Liver (tissue), 9 donors: ENCODE results near the gene PALD1. TPM values are rescaled to one million over a fixed set of nuclear protein-coding genes. Genes with fewer than 3 reads are reported as not detected.

ENCODE experiments used
- DNase-seq: peaks from one replicate; pipeline ENCODE4 v3.0.0-alpha.2; 2017; ENCODE audit warnings: low spot score
- H3K27ac ChIP-seq, 2 donors: one replicate each; pipeline ENCODE4 v1.7.0; 2013; ENCODE audit warnings: inconsistent platforms in 2 of 2, low read length in 2 of 2, control low read depth in 1 of 2, low read depth in 1 of 2, mild to moderate bottlenecking in 1 of 2
- H3K27me3 ChIP-seq, 4 donors: one replicate each; pipeline versions ENCODE4 v1.6.1 to v1.7.0; 2013; ENCODE audit warnings: low read length in 3 of 4, inconsistent platforms in 1 of 4, mild to moderate bottlenecking in 1 of 4, moderate library complexity in 1 of 4; ENCODE audit not compliant: control insufficient read depth in 4 of 4, insufficient read depth in 4 of 4
- H3K36me3 ChIP-seq, 4 donors: one replicate each; pipeline versions ENCODE4 v1.6.1 to v1.7.0; 2013; ENCODE audit warnings: low read length in 3 of 4, mild to moderate bottlenecking in 3 of 4, low read depth in 1 of 4, moderate library complexity in 1 of 4; ENCODE audit not compliant: control insufficient read depth in 4 of 4, insufficient read depth in 3 of 4
- H3K4me1 ChIP-seq, 4 donors: one replicate each; pipeline versions ENCODE4 v1.6.1 to v1.7.0; 2013; ENCODE audit warnings: low read length in 3 of 4, mild to moderate bottlenecking in 3 of 4, moderate library complexity in 1 of 4; ENCODE audit not compliant: control insufficient read depth in 4 of 4, insufficient read depth in 4 of 4
- H3K4me3 ChIP-seq, 3 donors: one replicate each; pipeline versions ENCODE4 v1.6.1 to v1.7.0; 2013; ENCODE audit warnings: low read length in 3 of 3, control low read depth in 1 of 3, low read depth in 1 of 3, mild to moderate bottlenecking in 1 of 3
- H3K9ac ChIP-seq, 2 donors: one replicate each; pipeline ENCODE4 v1.7.0; 2013; ENCODE audit warnings: low read length in 2 of 2, mild to moderate bottlenecking in 2 of 2, moderate library complexity in 2 of 2, control low read depth in 1 of 2, low read depth in 1 of 2
- H3K9me3 ChIP-seq, 4 donors: one replicate each; pipeline versions ENCODE4 v1.6.1 to v1.7.0; 2013; ENCODE audit warnings: low read length in 3 of 4; ENCODE audit not compliant: control insufficient read depth in 4 of 4
- EGR1 ChIP-seq, 2 donors: IDR thresholded peaks; 2 replicates each; pipeline ENCODE4 v1.6.1; 2016 to 2018; ENCODE audit warnings: antibody characterized with exemption in 2 of 2, low read depth in 2 of 2
- FOXA1 ChIP-seq: IDR thresholded peaks from 2 replicates; pipeline ENCODE4 v1.6.1; 2016; ENCODE audit warnings: antibody characterized with exemption
- FOXA2 ChIP-seq: IDR thresholded peaks from 2 replicates; pipeline ENCODE4 v1.6.1; 2016; ENCODE audit warnings: antibody characterized with exemption
- GABPA ChIP-seq, 2 donors: IDR thresholded peaks in 1 of 2; conservative IDR thresholded peaks in 1 of 2; 2 replicates each; pipeline ENCODE4 v1.6.1; 2016; ENCODE audit warnings: antibody characterized with exemption in 2 of 2, mild to moderate bottlenecking in 1 of 2, moderate library complexity in 1 of 2
- HNF4A ChIP-seq, 2 donors: conservative IDR thresholded peaks; 2 replicates each; pipeline ENCODE4 v1.6.1; 2016; ENCODE audit warnings: antibody characterized with exemption in 2 of 2, mild to moderate bottlenecking in 2 of 2
- HNF4G ChIP-seq: IDR thresholded peaks from 2 replicates; pipeline ENCODE4 v1.6.1; 2016; ENCODE audit warnings: antibody characterized with exemption
- JUND ChIP-seq, 2 donors: IDR thresholded peaks; 2 replicates each; pipeline ENCODE4 v1.6.1; 2016; ENCODE audit warnings: antibody characterized with exemption in 2 of 2
- NR2F2 ChIP-seq: IDR thresholded peaks from 2 replicates; pipeline ENCODE4 v1.6.1; 2016; ENCODE audit warnings: antibody characterized with exemption
- RAD21 ChIP-seq, 2 donors: IDR thresholded peaks; 2 replicates each; pipeline ENCODE4 v1.6.1; 2016; ENCODE audit warnings: antibody characterized with exemption in 2 of 2, mild to moderate bottlenecking in 2 of 2
- RXRA ChIP-seq, 2 donors: IDR thresholded peaks; 2 replicates each; pipeline ENCODE4 v1.6.1; 2017 to 2018; ENCODE audit warnings: antibody characterized with exemption in 2 of 2, mild to moderate bottlenecking in 1 of 2
- SP1 ChIP-seq: IDR thresholded peaks from 2 replicates; pipeline ENCODE4 v1.6.1; 2018; ENCODE audit warnings: antibody characterized with exemption, mild to moderate bottlenecking
- TAF1 ChIP-seq: conservative IDR thresholded peaks from 2 replicates; pipeline ENCODE4 v1.6.1; 2016; ENCODE audit warnings: antibody characterized with exemption, mild to moderate bottlenecking
- YY1 ChIP-seq: IDR thresholded peaks from 2 replicates; pipeline ENCODE4 v1.6.1; 2016; ENCODE audit warnings: antibody characterized with exemption, mild to moderate bottlenecking
- WGBS: extraction: QIAGEN DNeasy Blood & Tissue Kit; methylation state at CpG from one replicate; pipeline ENCODE4 v1.1.7; 2013; 5-methylcytosine and 5-hydroxymethylcytosine counted together
- polyA plus RNA-seq, 2 donors: library from polyadenylated mRNA; stranded (reverse) in 1 of 2; unstranded in 1 of 2; fragments of 200-250 nt in 1 of 2; fragments of >200 nt in 1 of 2; fragmentation: Nextera tagmentation in 1 of 2; extraction: Ambion mirVana in 1 of 2; gene quantifications; one replicate each; pipeline versions ENCODE4 v1.2.1 to v1.2.3, GENCODE V29; 2013 to 2015
- total RNA-seq, 2 donors: library from RNA; depleted of rRNA; stranded (reverse); fragments of >200 nt; gene quantifications; one replicate each; pipeline ENCODE4 v1.2.3, GENCODE V29; 2014
- TF ChIP-seq, protein P1 (sequence below): IDR thresholded peaks from 2 replicates; pipeline ENCODE4 v1.6.1; 2016; ENCODE audit warnings: antibody characterized with exemption
- TF ChIP-seq, protein P2 (sequence below): IDR thresholded peaks from 2 replicates; pipeline ENCODE4 v1.6.1; 2016; ENCODE audit warnings: antibody characterized with exemption
- TF ChIP-seq, protein P3 (sequence below): IDR thresholded peaks from 2 replicates; pipeline ENCODE4 v1.6.1; 2016; ENCODE audit warnings: antibody characterized with exemption, mild to moderate bottlenecking
- TF ChIP-seq, protein P4 (sequence below): IDR thresholded peaks from 2 replicates; pipeline ENCODE4 v1.6.1; 2016; ENCODE audit warnings: antibody characterized with exemption
- TF ChIP-seq, protein P5 (sequence below): fragments of 150-350 bp; IDR thresholded peaks from 2 replicates; pipeline ENCODE4 v1.5.1; 2017; ENCODE audit warnings: improper control_type of control experiment, low read depth, low read length; ENCODE audit not compliant: missing input control
- donor health status: healthy.
- donor health status: healthy.
- donor health status: healthy.
- donor health status: healthy.
- donor health status: healthy.

The PALD1 gene
- total and polyA plus RNA-seq, 4 donors = 0.72 to 4.2 (median 1.4) TPM

DNA sequence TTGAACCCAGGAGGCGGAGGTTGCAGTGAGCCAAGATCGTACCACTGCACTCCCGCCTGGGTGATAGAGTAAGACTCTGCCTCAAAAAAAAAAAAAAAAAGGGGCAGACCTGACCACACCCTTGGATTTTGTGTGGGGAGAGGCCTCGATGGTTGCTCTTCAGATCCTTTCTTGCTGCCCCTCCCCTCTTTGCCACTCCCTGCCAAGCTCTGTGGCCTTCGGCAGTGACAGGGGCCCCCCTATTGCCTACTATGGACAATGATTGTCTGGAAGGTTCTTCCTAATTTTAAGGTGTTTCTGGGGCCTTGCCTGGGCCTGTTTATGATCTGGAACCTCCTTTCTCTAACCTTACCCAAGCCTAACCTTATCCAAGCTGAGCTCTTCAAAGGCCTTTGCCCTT, 123.2 kb downstream of the PALD1 start:
- 91% methylated on average over 5 of the region's 5 CpGs for WGBS
- Histone ChIP-seq H3K4me3 (peak overlapping the region in 1 of 3 donors; percentile 11), H3K36me3 (no peaks in the 10 kb centered on the region), H3K27ac (no peak overlapping the region), H3K4me1 (no peaks in the 10 kb centered on the region), H3K9me3 (no peaks in the 10 kb centered on the region), H3K27me3 (no peaks in the 10 kb centered on the region), H3K9ac (peak overlapping the region in 1 of 2 donors; percentile 3)
- DNase-seq = no peak
- TF ChIP-seq, protein P1, sequence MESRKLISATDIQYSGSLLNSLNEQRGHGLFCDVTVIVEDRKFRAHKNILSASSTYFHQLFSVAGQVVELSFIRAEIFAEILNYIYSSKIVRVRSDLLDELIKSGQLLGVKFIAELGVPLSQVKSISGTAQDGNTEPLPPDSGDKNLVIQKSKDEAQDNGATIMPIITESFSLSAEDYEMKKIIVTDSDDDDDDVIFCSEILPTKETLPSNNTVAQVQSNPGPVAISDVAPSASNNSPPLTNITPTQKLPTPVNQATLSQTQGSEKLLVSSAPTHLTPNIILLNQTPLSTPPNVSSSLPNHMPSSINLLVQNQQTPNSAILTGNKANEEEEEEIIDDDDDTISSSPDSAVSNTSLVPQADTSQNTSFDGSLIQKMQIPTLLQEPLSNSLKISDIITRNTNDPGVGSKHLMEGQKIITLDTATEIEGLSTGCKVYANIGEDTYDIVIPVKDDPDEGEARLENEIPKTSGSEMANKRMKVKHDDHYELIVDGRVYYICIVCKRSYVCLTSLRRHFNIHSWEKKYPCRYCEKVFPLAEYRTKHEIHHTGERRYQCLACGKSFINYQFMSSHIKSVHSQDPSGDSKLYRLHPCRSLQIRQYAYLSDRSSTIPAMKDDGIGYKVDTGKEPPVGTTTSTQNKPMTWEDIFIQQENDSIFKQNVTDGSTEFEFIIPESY = no peak
- TF ChIP-seq RXRA (IDR thresholded peaks at IDR 0.05) = no peak
- TF ChIP-seq, protein P2, sequence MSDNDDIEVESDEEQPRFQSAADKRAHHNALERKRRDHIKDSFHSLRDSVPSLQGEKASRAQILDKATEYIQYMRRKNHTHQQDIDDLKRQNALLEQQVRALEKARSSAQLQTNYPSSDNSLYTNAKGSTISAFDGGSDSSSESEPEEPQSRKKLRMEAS = no peak
- TF ChIP-seq TAF1 = no peak
- no peak for TF ChIP-seq HNF4A (conservative IDR thresholded peaks at IDR 0.05)
- TF ChIP-seq, protein P3, sequence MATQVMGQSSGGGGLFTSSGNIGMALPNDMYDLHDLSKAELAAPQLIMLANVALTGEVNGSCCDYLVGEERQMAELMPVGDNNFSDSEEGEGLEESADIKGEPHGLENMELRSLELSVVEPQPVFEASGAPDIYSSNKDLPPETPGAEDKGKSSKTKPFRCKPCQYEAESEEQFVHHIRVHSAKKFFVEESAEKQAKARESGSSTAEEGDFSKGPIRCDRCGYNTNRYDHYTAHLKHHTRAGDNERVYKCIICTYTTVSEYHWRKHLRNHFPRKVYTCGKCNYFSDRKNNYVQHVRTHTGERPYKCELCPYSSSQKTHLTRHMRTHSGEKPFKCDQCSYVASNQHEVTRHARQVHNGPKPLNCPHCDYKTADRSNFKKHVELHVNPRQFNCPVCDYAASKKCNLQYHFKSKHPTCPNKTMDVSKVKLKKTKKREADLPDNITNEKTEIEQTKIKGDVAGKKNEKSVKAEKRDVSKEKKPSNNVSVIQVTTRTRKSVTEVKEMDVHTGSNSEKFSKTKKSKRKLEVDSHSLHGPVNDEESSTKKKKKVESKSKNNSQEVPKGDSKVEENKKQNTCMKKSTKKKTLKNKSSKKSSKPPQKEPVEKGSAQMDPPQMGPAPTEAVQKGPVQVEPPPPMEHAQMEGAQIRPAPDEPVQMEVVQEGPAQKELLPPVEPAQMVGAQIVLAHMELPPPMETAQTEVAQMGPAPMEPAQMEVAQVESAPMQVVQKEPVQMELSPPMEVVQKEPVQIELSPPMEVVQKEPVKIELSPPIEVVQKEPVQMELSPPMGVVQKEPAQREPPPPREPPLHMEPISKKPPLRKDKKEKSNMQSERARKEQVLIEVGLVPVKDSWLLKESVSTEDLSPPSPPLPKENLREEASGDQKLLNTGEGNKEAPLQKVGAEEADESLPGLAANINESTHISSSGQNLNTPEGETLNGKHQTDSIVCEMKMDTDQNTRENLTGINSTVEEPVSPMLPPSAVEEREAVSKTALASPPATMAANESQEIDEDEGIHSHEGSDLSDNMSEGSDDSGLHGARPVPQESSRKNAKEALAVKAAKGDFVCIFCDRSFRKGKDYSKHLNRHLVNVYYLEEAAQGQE = no peak
- no peak for TF ChIP-seq YY1
- TF ChIP-seq, protein P4, sequence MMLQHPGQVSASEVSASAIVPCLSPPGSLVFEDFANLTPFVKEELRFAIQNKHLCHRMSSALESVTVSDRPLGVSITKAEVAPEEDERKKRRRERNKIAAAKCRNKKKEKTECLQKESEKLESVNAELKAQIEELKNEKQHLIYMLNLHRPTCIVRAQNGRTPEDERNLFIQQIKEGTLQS = no peak
- TF ChIP-seq JUND (IDR thresholded peaks at IDR 0.05) = no peak
- no peak for TF ChIP-seq SP1
- no peak for TF ChIP-seq NR2F2
- TF ChIP-seq, protein P5, sequence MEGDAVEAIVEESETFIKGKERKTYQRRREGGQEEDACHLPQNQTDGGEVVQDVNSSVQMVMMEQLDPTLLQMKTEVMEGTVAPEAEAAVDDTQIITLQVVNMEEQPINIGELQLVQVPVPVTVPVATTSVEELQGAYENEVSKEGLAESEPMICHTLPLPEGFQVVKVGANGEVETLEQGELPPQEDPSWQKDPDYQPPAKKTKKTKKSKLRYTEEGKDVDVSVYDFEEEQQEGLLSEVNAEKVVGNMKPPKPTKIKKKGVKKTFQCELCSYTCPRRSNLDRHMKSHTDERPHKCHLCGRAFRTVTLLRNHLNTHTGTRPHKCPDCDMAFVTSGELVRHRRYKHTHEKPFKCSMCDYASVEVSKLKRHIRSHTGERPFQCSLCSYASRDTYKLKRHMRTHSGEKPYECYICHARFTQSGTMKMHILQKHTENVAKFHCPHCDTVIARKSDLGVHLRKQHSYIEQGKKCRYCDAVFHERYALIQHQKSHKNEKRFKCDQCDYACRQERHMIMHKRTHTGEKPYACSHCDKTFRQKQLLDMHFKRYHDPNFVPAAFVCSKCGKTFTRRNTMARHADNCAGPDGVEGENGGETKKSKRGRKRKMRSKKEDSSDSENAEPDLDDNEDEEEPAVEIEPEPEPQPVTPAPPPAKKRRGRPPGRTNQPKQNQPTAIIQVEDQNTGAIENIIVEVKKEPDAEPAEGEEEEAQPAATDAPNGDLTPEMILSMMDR = no peak
- TF ChIP-seq FOXA2 = no peak
- no peak for TF ChIP-seq EGR1 (IDR thresholded peaks at IDR 0.05; ENCODE audit: low read depth in 2 of 2)
- TF ChIP-seq RAD21 (IDR thresholded peaks at IDR 0.05) = no peak
- no peak for TF ChIP-seq HNF4G
- no peak for TF ChIP-seq GABPA (IDR thresholded peaks at IDR 0.05 in 1 of 2, conservative IDR thresholded peaks at IDR 0.05 in 1 of 2)
- no peak for TF ChIP-seq FOXA1
